Endothelial cell of umbilical vein (primary cell): ENCODE measurements around the gene EVA1A. TPM values are rescaled to one million over a fixed set of nuclear protein-coding genes. Genes with fewer than 3 reads are reported as not detected.

Experiments
- BruUV-seq: library from RNA; stranded (reverse); fragments of 400-500 nt; replicated peaks from 2 replicates; lab custom pipeline; 2021; lab: Mats Ljungman, UMichigan
- CTCF ChIA-PET: fragments of 300-600, 350-600 bp; sonication (Branson Sonifier 250); formaldehyde crosslinking; loops from one replicate; lab custom pipeline; 2021; ENCODE audit warnings: antibody characterized with exemption, inconsistent platforms; lab: Charles Lee
- POLR2A ChIA-PET: fragments of 300-600, 350-600 bp; sonication (Branson Sonifier 250); formaldehyde crosslinking; loops from one replicate; lab custom pipeline; 2021; ENCODE audit warnings: antibody characterized with exemption, inconsistent platforms; lab: Charles Lee
- DNase-seq: peaks from one replicate; pipeline ENCODE4 v3.0.0-alpha.2; 2011; ENCODE audit warnings: low read depth, low spot score
- FAIRE-seq: peaks from 2 replicates; lab custom pipeline; 2011; peaks lifted over from hg19 to GRCh38; lab: Jason Lieb, UNC
- H2AFZ ChIP-seq: 2 replicates; pipeline ENCODE4 v1.6.0; 2012; ENCODE audit warnings: low read depth, low read length, control low read depth, inconsistent platforms
- H3K27ac ChIP-seq: 2 replicates; pipeline ENCODE4 v1.5.1; 2011; ENCODE audit warnings: low read depth, mild to moderate bottlenecking, control low read depth, low read length, moderate library complexity; ENCODE audit not compliant: insufficient read depth
- H3K27me3 ChIP-seq, 2 experiments: 2 replicates each; pipeline versions ENCODE4 v1.6.0 to v1.6.1; 2011; ENCODE audit warnings: low read length in 2 of 2, mixed read lengths in 1 of 2; ENCODE audit not compliant: control insufficient read depth in 2 of 2, insufficient read depth in 2 of 2
- H3K36me3 ChIP-seq, 2 experiments: 2 replicates in 1 of 2; 3 replicates in 1 of 2; pipeline ENCODE4 v1.5.1; 2011; ENCODE audit warnings: low read length in 2 of 2, mild to moderate bottlenecking in 1 of 2, moderate library complexity in 1 of 2; ENCODE audit not compliant: control insufficient read depth in 2 of 2, insufficient read depth in 2 of 2; ENCODE audit errors: extremely low read depth in 1 of 2
- H3K4me1 ChIP-seq: 3 replicates; pipeline ENCODE4 v1.5.1; 2011; ENCODE audit warnings: mild to moderate bottlenecking, low read length; ENCODE audit not compliant: control insufficient read depth, insufficient read depth; ENCODE audit errors: extremely low read depth
- H3K4me2 ChIP-seq: 2 replicates; pipeline ENCODE4 v1.6.1; 2011; ENCODE audit warnings: low read length, control low read depth, mixed read lengths; ENCODE audit not compliant: insufficient read depth
- H3K4me3 ChIP-seq, 3 experiments: fragments of 200-600 bp in 1 of 3; sonication (generic), shearing (Covaris generic) in 1 of 3; replicated peaks in 1 of 3; 2 replicates each; pipeline ENCODE4 v1.5.1; 2011 to 2016; ENCODE audit warnings: control low read depth in 3 of 3, low read length in 3 of 3, mild to moderate bottlenecking in 2 of 3, inconsistent platforms in 1 of 3, low read depth in 1 of 3, moderate library complexity in 1 of 3; ENCODE audit not compliant: insufficient read depth in 1 of 3
- H3K79me2 ChIP-seq: 2 replicates; pipeline ENCODE4 v1.6.0; 2012; ENCODE audit warnings: low read length, inconsistent platforms; ENCODE audit not compliant: control insufficient read depth, insufficient read depth
- H3K9ac ChIP-seq: replicated peaks from 2 replicates; pipeline ENCODE3; 2011; ENCODE audit warnings: low read length, control low read depth; ENCODE audit not compliant: insufficient read depth; ENCODE audit errors: extremely low read depth
- H3K9me1 ChIP-seq: replicated peaks from 3 replicates; pipeline ENCODE4 v1.6.0; 2011; ENCODE audit warnings: mild to moderate bottlenecking, low read length; ENCODE audit not compliant: control insufficient read depth, insufficient read depth; ENCODE audit errors: extremely low read depth
- H3K9me3 ChIP-seq: replicated peaks from 2 replicates; pipeline ENCODE4 v1.5.1; 2012; ENCODE audit warnings: low read length, inconsistent platforms; ENCODE audit not compliant: control insufficient read depth, insufficient read depth
- H4K20me1 ChIP-seq: replicated peaks from 2 replicates; pipeline ENCODE3; 2011; ENCODE audit warnings: mild to moderate bottlenecking, low read length; ENCODE audit not compliant: control insufficient read depth, insufficient read depth; ENCODE audit errors: extremely low read depth
- CTCF ChIP-seq, 2 donors: IDR thresholded peaks; 1 replicate in 1 of 2; 2 replicates in 1 of 2; pipeline ENCODE4 v1.5.1; 2011; ENCODE audit warnings: low read length in 2 of 2, mild to moderate bottlenecking in 2 of 2, moderate library complexity in 2 of 2, control low read depth in 1 of 2, inconsistent platforms in 1 of 2, low read depth in 1 of 2; ENCODE audit not compliant: insufficient read depth in 1 of 2; ENCODE audit errors: extremely low read depth in 1 of 2
- EZH2 ChIP-seq: IDR thresholded peaks from 2 replicates; pipeline ENCODE4 v1.6.1; 2012; ENCODE audit warnings: borderline replicate concordance, low read depth, mild to moderate bottlenecking, moderate library complexity, low read length, inconsistent platforms; ENCODE audit not compliant: severe bottlenecking
- FOS ChIP-seq: IDR thresholded peaks from 2 replicates; pipeline ENCODE4 v1.6.1; 2011; ENCODE audit warnings: mild to moderate bottlenecking, low read length, moderate library complexity, borderline replicate concordance; ENCODE audit not compliant: insufficient read depth
- GATA2 ChIP-seq: IDR thresholded peaks from 2 replicates; pipeline ENCODE4 v1.7.0; 2011; ENCODE audit warnings: low read depth, mild to moderate bottlenecking, moderate library complexity, mixed read lengths, low read length; ENCODE audit not compliant: insufficient read length, insufficient read depth
- JUN ChIP-seq: IDR thresholded peaks from 2 replicates; pipeline ENCODE4 v1.6.1; 2011; ENCODE audit warnings: borderline replicate concordance, low read depth; ENCODE audit not compliant: insufficient read length, insufficient read depth
- MAX ChIP-seq: IDR thresholded peaks from 2 replicates; pipeline ENCODE4 v1.6.1; 2011; ENCODE audit not compliant: insufficient read depth, insufficient read length
- MYC ChIP-seq: IDR thresholded peaks from one replicate; pipeline ENCODE4 v1.6.1; 2011; ENCODE audit warnings: mild to moderate bottlenecking, low read depth, low read length
- POLR2A ChIP-seq: IDR thresholded peaks from 2 replicates; pipeline ENCODE4 v1.6.1; 2012; ENCODE audit warnings: low read depth, mild to moderate bottlenecking, control low read depth, low read length
- POLR2AphosphoS5 ChIP-seq: IDR thresholded peaks from 2 replicates; pipeline ENCODE4 v1.6.1; 2012; ENCODE audit warnings: low read depth, mild to moderate bottlenecking, control low read depth, low read length, moderate library complexity; ENCODE audit not compliant: insufficient read depth
- dilution Hi-C: fragments of 300-500 bp; cut with MboI; formaldehyde crosslinking; loops from one replicate; pipeline ENCODE4 v1.15.0; 2019; ENCODE audit warnings: low sequenced_read_pairs; ENCODE audit not compliant: extremely low pct_ligation_motif_present
- intact Hi-C: fragments of 100-400 bp; cut with micrococcal nuclease; formaldehyde crosslinking; loops from one replicate; pipeline ENCODE4 v1.10.0; 2022
- polyA plus RNA-seq, 4 experiments: library from polyadenylated mRNA; depleted of rRNA in 3 of 4; stranded (reverse) in 3 of 4; unstranded in 1 of 4; fragments of >200 nt; gene quantifications; 2 replicates each; pipeline versions ENCODE4 v1.2.1 to v1.2.3, GENCODE V29; 2011 to 2012; ENCODE audit warnings: missing spikeins in 1 of 4
- total RNA-seq: library from RNA; stranded (reverse); gene quantifications from 2 replicates; pipeline ENCODE4 v1.2.3, GENCODE V29; 2021

Gene EVA1A
- total and polyA plus RNA-seq, 2 donors (not counting 3 experiments of a cell fraction or from before 2014, with no cell fraction given), result 52.6 to 66.5 TPM

- H3K4me1 ChIP-seq, result no peaks in the 10 kb centered on the region
- no peaks in the 10 kb centered on the region for H3K9me1 ChIP-seq
- FAIRE-seq (no peak), DNase-seq (no peak)
- no TSS peak for BruUV-seq
- intact Hi-C loops, result no loop called here
- no peak overlapping the region for H3K9ac ChIP-seq
- H3K4me3 ChIP-seq, result no peak overlapping the region
- TF ChIP-seq EZH2 (no peak), GATA2 (no peak), MAX (no peak), MYC (no peak), FOS (no peak), POLR2AphosphoS5 (no peak), POLR2A (no peak), CTCF (IDR thresholded peaks at IDR 0.05; ENCODE audit: extremely low read depth in 1 of 2, insufficient read depth in 1 of 2, low read depth in 1 of 2, low read length in 2 of 2) (no peak), JUN (no peak)
- dilution Hi-C loops, result no loop called here
- ChIA-PET POLR2A (no interaction called here), CTCF (interaction anchor here (1.4 to 1.6 kb wide), 2 partner anchors 10 to 49 kb away, joined by 3 to 4 read pairs; no protein-coding TSS in a partner anchor)
- H3K79me2 ChIP-seq, result no peaks in the 10 kb centered on the region
- no peak overlapping the region for H3K27ac ChIP-seq
- H3K9me3 ChIP-seq, result no peaks in the 10 kb centered on the region
- H3K36me3 ChIP-seq, result no peaks in the 10 kb centered on the region
- H2AFZ ChIP-seq, result no peak overlapping the region
- peaks cover 0 to 3% of the 10 kb centered on the region in 2 experiments for H3K27me3 ChIP-seq
- H4K20me1 ChIP-seq, result no peaks in the 10 kb centered on the region
- H3K4me2 ChIP-seq, result no peak overlapping the region
Observed at GRCh38 chr2:75579186-75579585, 18.4 kb upstream of the EVA1A start.
